HG03139 (cell line): Measurements from ENCODE around the gene OR11H6.
"Not testable (repeated sequence)": the region's sequence is repeated elsewhere in the genome, so short reads cannot be mapped to it uniquely, and the experiment has no call there.

Experiments used
- ATAC-seq: cut with Tn5 transposase; IDR thresholded peaks from one replicate; pipeline ENCODE4 v1.9.1; 2021; ENCODE audit not compliant: unreplicated experiment

OR11H6 gene

GRCh38 chr14:20223410-20223809 is at the start of gene OR11H6:
OR11H6 (plus strand) TSS chr14:20223710; CDS start chr14:20223710, 0 bp downstream.
- ATAC-seq, result no peak

GRCh38 chr14:20174205-20174604 is 49.3 kb upstream of the OR11H6 start:
- ATAC-seq, result not testable (repeated sequence)

- ATAC-seq, result no peak
Measured at GRCh38 chr14:20176330-20176729, 47.2 kb upstream of the OR11H6 start.

- no peak for ATAC-seq
Measured at GRCh38 chr14:20177433-20177974, 46.0 kb upstream of the OR11H6 start.

- ATAC-seq, result no peak
Measured at GRCh38 chr14:20179218-20179617, 44.3 kb upstream of the OR11H6 start.

- no peak for ATAC-seq
Measured at GRCh38 chr14:20179880-20180279, 43.6 kb upstream of the OR11H6 start.

- no peak for ATAC-seq
Measured at GRCh38 chr14:20180486-20180885, 43.0 kb upstream of the OR11H6 start.

GRCh38 chr14:20184181-20184580 is 39.3 kb upstream of the OR11H6 start:
- no peak for ATAC-seq

GRCh38 chr14:20190596-20190995 is 32.9 kb upstream of the OR11H6 start, which contains the start of gene OR11G2:
OR11G2 (plus strand) TSS chr14:20190896; CDS start chr14:20197438, 6,542 bp downstream.
- ATAC-seq, result no peak

GRCh38 chr14:20191396-20191795 is 32.1 kb upstream of the OR11H6 start:
- ATAC-seq, result no peak

GRCh38 chr14:20194101-20194500 is 29.4 kb upstream of the OR11H6 start:
- no peak for ATAC-seq

GRCh38 chr14:20195170-20195569 is 28.3 kb upstream of the OR11H6 start:
- not testable (repeated sequence) for ATAC-seq

GRCh38 chr14:20195911-20196310 is 27.6 kb upstream of the OR11H6 start:
- ATAC-seq, result no peak

GRCh38 chr14:20197459-20197858 is 26.1 kb upstream of the OR11H6 start:
- ATAC-seq, result no peak

- no peak for ATAC-seq
Measured at GRCh38 chr14:20198991-20199390, 24.5 kb upstream of the OR11H6 start.

- no peak for ATAC-seq
Measured at GRCh38 chr14:20204721-20205120, 18.8 kb upstream of the OR11H6 start.

GRCh38 chr14:20209595-20209994 is 13.9 kb upstream of the OR11H6 start:
- no peak for ATAC-seq

GRCh38 chr14:20212406-20212805 is 11.1 kb upstream of the OR11H6 start:
- not testable (repeated sequence) for ATAC-seq

- ATAC-seq, result no peak
Measured at GRCh38 chr14:20215196-20215595, 8.3 kb upstream of the OR11H6 start.

GRCh38 chr14:20219033-20219432 is 4.5 kb upstream of the OR11H6 start:
- no peak for ATAC-seq

- ATAC-seq, result no peak
Measured at GRCh38 chr14:20228681-20229080, 5.2 kb downstream of the OR11H6 start, which contains the start of gene OR11H7. OR11H7 (plus strand) TSS chr14:20228981.

GRCh38 chr14:20235415-20235814 is 11.9 kb downstream of the OR11H6 start:
- not testable (repeated sequence) for ATAC-seq

GRCh38 chr14:20247646-20248246 is 24.2 kb downstream of the OR11H6 start:
- ATAC-seq, result no peak
